PC-3 (cell line): ENCODE measurements around the gene MITF.

Experiments
- CTCF ChIP-seq: fragments of 300-600 bp; sonication (generic); conservative IDR thresholded peaks from 2 replicates; pipeline ENCODE4 v1.5.1; 2017; ENCODE audit warnings: antibody characterized with exemption, low read depth, mild to moderate bottlenecking, low read length
- EZH2 ChIP-seq: fragments of 300-600 bp; sonication (generic); IDR thresholded peaks from one replicate; pipeline ENCODE4 v1.6.1; 2017; ENCODE audit warnings: antibody characterized with exemption, mild to moderate bottlenecking, low read length; ENCODE audit not compliant: unreplicated experiment
- EZH2phosphoT487 ChIP-seq: fragments of 300-600 bp; sonication (generic); IDR thresholded peaks from 2 replicates; pipeline ENCODE4 v1.6.1; 2018; ENCODE audit warnings: mild to moderate bottlenecking, antibody characterized with exemption, low read length, borderline replicate concordance

GRCh38 chr3:69698728-69699127, 40.5 kb upstream of the MITF start:
- no peak for TF ChIP-seq CTCF
- TF ChIP-seq EZH2, result no peak
- no peak for TF ChIP-seq EZH2phosphoT487
